HG02798 (cell line): ENCODE results near the gene BHLHE41.
A peak's percentile ranks its signal among the peaks of the same experiment; 100 is the strongest.

Source experiments
- ATAC-seq: cut with Tn5 transposase; IDR thresholded peaks from one replicate; pipeline ENCODE4 v1.9.1; 2021; ENCODE audit warnings: mild to moderate bottlenecking; ENCODE audit not compliant: unreplicated experiment, poor library complexity

Gene BHLHE41

GRCh38 chr12:26090836-26091510 lies 33.9 kb downstream of the BHLHE41 start:
- ATAC-seq, result no peak

DNA sequence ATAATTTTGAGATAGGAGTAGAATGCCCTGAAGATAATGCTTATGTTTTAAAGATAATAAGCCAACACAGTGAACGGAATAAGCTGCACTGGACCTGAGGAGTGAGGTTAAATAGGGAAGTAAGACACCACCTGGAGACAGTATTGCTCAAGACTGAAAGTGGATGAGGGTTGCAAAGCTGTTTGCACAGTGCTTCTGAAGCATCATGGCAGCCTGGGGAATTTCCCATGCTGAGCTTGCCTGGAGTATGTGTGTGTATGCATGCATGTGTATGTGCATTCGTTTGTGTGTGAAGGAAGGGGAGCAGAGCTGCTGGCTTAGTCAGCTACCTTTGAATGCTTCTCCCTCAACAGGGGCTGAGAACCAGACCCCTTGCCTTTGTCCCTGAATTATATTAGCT lies 35.8 kb downstream of the BHLHE41 start:
- peak; percentile 98 for ATAC-seq

- ATAC-seq, result no peak
Observed at GRCh38 chr12:26086936-26087335, 37.9 kb downstream of the BHLHE41 start.

GRCh38 chr12:26080911-26081310 lies 43.9 kb downstream of the BHLHE41 start:
- ATAC-seq, result no peak

DNA sequence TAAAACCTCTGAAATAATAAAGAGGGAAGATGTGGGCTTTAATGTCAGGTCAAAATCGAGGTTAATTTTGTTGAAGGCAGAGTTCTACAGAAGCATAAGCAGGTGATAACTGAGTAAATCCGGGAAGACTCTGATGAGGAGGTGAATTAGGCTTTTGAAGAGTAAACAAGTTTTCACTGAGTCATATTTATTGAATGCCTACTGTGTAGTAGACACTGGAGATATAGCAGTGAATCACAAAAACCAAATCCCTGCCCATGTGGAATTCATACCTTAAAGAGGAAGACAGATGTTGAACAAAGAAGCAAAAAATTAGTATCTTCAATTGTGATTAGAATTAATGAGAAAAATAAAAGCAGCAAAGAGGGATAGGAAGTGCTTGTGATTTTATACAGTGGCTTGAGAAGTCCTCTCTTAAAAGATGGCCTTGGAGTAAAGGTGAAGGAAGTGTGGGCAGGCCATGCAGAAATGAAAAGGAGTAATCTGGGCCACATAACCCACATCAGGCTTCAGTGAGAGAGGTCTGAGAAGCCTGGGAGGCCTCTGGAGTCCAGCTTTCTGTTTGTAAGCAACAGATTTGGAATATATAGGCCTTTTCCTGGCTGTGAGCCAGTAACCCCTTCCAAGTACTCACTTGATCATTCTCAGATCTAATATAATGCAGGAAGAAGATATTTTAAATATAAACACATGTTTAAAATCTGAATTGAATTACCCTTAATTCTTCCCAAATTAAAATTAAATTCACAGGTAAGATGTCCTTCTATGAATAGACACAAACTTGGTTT lies 46.7 kb downstream of the BHLHE41 start:
- ATAC-seq, result no peak
